Measurements from ENCODE around the gene DALRD3.
"Not testable (repeated sequence)": the region's sequence is repeated elsewhere in the genome, so short reads cannot be mapped to it uniquely, and the experiment has no call there.

The DALRD3 gene

DNA sequence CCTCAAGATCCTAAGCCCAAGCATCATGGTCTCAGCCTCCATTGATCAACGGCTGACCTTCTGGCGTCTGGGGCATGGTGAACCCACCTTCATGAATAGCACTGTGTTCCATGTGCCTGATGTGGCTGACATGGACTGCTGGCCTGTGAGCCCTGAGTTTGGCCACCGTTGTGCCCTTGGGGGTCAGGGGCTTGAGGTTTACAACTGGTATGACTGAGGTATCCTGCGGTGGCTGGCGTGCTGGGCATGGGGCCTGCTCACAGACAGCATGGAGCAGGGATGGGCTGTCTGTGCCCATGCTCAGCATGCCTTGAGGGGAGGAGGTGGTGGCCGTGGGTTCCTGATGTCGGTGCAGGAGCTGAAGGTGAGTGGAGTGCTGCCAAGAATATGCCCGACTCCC is 3.3 kb downstream of the DALRD3 start:
- H3K27me3 Mint-ChIP-seq: no peaks in the 10 kb centered on the region
- peak overlapping the region; percentile 40 for H3K27ac Mint-ChIP-seq
- no peaks in the 10 kb centered on the region for H3K9me3 Mint-ChIP-seq
- ATAC-seq: no peak
- peaks cover 62% of the 10 kb centered on the region for H3K4me1 Mint-ChIP-seq
- H3K4me3 Mint-ChIP-seq: no peak overlapping the region
- H3K36me3 Mint-ChIP-seq: peaks cover 36% of the 10 kb centered on the region

DNA sequence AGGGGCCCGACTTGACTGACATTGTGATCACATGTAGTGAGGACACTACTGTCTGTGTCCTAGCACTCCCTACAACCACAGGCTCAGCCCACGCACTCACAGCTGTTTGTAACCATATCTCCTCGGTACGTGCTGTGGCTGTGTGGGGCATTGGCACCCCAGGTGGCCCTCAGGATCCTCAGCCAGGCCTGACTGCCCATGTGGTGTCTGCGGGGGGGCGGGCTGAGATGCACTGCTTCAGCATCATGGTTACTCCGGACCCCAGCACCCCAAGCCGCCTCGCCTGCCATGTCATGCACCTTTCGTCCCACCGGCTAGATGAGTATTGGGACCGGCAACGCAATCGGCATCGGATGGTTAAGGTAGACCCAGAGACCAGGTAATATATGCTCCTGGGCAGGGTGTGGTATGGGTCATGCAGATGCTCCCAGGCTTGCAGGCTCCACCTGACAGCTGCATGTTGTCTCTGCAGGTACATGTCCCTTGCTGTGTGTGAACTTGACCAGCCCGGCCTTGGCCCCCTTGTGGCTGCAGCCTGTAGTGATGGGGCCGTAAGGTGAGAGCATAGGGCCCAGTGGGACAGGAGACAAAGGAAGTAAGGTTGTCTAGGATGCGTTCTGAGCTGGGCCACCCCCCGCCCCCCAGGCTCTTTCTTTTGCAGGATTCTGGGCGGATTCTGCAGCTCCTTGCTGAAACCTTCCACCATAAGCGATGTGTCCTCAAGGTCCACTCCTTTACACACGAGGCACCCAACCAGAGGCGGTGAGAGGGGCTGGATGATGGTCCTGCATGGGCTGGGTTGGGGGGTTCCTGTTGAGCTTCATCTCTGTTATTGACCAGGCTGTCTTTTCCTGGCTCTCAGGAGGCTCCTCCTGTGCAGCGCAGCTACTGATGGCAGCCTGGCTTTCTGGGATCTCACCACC is 4.4 kb downstream of the DALRD3 start:
- Mint-ChIP-seq H3K36me3 (peaks cover 41% of the 10 kb centered on the region), H3K4me3 (no peak overlapping the region), H3K27ac (no peak overlapping the region), H3K27me3 (no peaks in the 10 kb centered on the region), H3K4me1 (peaks cover 62% of the 10 kb centered on the region), H3K9me3 (no peaks in the 10 kb centered on the region)
- ATAC-seq: peak; percentile 61

DNA sequence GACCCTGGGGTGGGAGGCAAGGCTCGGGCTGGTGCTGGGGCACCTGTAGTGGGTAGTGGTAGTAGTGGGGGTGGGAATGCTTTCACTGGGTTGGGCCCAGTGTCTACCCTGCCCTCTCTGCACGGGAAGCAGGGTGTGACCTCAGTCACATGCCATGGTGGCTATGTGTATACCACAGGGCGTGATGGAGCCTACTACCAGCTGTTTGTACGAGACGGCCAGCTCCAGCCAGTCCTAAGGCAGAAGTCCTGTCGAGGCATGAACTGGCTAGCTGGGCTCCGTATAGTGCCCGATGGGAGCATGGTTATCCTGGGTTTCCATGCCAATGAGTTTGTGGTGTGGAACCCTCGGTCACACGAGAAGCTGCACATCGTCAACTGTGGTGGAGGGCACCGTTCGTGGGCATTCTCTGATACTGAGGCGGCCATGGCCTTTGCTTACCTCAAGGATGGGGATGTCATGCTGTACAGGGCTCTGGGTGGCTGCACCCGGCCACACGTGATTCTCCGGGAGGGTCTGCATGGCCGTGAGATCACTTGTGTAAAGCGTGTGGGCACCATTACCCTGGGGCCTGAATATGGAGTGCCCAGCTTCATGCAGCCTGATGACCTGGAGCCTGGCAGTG is 5.2 kb downstream of the DALRD3 start:
- H3K4me3 Mint-ChIP-seq: no peak overlapping the region
- peaks cover 65% of the 10 kb centered on the region for H3K4me1 Mint-ChIP-seq
- no peaks in the 10 kb centered on the region for H3K27me3 Mint-ChIP-seq
- no peak for ATAC-seq
- peaks cover 49% of the 10 kb centered on the region for H3K36me3 Mint-ChIP-seq
- no peaks in the 10 kb centered on the region for H3K9me3 Mint-ChIP-seq
- no peak overlapping the region for H3K27ac Mint-ChIP-seq

- Mint-ChIP-seq H3K4me3 (no peak overlapping the region), H3K27me3 (no peaks in the 10 kb centered on the region), H3K36me3 (peaks cover 53% of the 10 kb centered on the region), H3K27ac (no peak overlapping the region), H3K9me3 (no peaks in the 10 kb centered on the region), H3K4me1 (peaks cover 68% of the 10 kb centered on the region)
- ATAC-seq: no peak
Measured at GRCh38 chr3:49012441-49013017, 5.9 kb downstream of the DALRD3 start.

- peaks cover 38% of the 10 kb centered on the region for H3K36me3 Mint-ChIP-seq
- H3K4me1 Mint-ChIP-seq: peaks cover 62% of the 10 kb centered on the region
- peak overlapping the region; percentile 21 for H3K4me3 Mint-ChIP-seq
- no peak overlapping the region for H3K27ac Mint-ChIP-seq
- no peaks in the 10 kb centered on the region for H3K27me3 Mint-ChIP-seq
- H3K9me3 Mint-ChIP-seq: no peaks in the 10 kb centered on the region
- ATAC-seq: no peak
Measured at GRCh38 chr3:49009396-49009795, 9.0 kb downstream of the DALRD3 start.

DNA sequence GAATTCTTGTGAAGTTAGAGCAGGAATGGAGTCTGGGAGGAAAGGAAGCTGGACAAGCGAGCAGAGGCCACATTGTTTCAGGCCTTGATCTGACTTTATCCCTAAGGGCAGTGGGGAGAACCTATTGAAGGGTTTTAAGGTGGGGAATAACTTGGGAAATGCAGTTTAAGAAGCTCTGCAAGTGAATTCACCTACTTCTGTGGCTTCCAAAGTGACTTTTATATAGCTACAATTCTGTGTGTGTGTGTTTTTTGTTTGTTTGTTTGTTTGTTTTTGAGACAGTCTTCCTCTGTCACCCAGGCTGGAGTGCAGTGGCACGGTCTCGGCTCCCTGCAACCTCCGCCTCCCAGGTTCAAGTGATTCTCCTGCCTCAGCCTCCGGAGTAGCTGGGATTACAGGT is 9.8 kb downstream of the DALRD3 start:
- not testable (repeated sequence) for H3K9me3 Mint-ChIP-seq, ATAC-seq, H3K27me3 Mint-ChIP-seq
- peak overlapping the region; percentile 99 for H3K4me3 Mint-ChIP-seq
- H3K4me1 Mint-ChIP-seq: peaks cover 55% of the 10 kb centered on the region
- peaks cover 34% of the 10 kb centered on the region for H3K36me3 Mint-ChIP-seq
- peak overlapping the region; percentile 98 for H3K27ac Mint-ChIP-seq

- Mint-ChIP-seq H3K9me3 (no peaks in the 10 kb centered on the region), H3K27ac (peak overlapping the region; percentile 98), H3K4me3 (peak overlapping the region; percentile 99), H3K36me3 (peaks cover 28% of the 10 kb centered on the region), H3K27me3 (no peaks in the 10 kb centered on the region), H3K4me1 (peaks cover 49% of the 10 kb centered on the region)
- ATAC-seq: peak; percentile 81
Measured at GRCh38 chr3:49007771-49008528, 10.4 kb downstream of the DALRD3 start.

GRCh38 chr3:49007068-49007770 is 11.2 kb downstream of the DALRD3 start, which contains the start of gene WDR6:
TSS of gene WDR6 (plus strand) at chr3:49007391. CDS start at chr3:49007432, 41 bp downstream.
- peak; percentile 96 for ATAC-seq
- Mint-ChIP-seq H3K27ac (peak within 1 kb of the TSS; percentile 98), H3K27me3 (no peaks in the 10 kb centered on the region), H3K9me3 (no peaks in the 10 kb centered on the region), H3K4me1 (peaks cover 47% of the 10 kb centered on the region), H3K36me3 (peaks cover 28% of the 10 kb centered on the region), H3K4me3 (peak within 1 kb of the TSS; percentile 99)

DNA sequence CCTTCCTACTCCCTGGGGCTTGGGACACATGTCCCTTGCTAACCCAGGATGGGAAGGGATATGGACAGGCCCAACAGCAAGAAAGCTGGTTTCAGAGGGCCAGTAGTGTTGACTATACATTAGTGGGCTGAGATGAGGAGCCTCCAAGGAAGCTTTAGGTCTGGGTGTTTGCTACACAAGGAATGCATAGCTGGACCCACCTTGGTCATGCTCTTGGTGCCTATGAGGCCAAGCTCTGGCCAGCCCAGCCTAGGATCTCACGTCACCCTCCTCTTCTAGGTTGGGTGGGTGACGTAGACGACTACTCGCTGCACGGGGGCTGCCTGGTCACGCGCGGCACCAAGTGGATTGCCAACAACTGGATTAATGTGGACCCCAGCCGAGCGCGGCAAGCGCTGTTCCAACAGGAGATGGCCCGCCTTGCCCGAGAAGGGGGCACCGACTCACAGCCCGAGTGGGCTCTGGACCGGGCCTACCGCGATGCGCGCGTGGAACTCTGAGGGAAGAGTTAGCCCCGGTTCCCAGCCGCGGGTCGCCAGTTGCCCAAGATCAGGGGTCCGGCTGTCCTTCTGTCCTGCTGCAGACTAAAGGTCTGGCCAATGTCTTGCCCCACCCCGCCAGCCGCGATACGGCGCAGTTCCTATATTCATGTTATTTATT is 11.8 kb downstream of the DALRD3 start:
- ATAC-seq: no peak
- Mint-ChIP-seq H3K4me3 (peak overlapping the region; percentile 99), H3K36me3 (peaks cover 25% of the 10 kb centered on the region), H3K4me1 (peaks cover 41% of the 10 kb centered on the region), H3K27ac (peak overlapping the region; percentile 98), H3K27me3 (no peaks in the 10 kb centered on the region), H3K9me3 (no peaks in the 10 kb centered on the region)

DNA sequence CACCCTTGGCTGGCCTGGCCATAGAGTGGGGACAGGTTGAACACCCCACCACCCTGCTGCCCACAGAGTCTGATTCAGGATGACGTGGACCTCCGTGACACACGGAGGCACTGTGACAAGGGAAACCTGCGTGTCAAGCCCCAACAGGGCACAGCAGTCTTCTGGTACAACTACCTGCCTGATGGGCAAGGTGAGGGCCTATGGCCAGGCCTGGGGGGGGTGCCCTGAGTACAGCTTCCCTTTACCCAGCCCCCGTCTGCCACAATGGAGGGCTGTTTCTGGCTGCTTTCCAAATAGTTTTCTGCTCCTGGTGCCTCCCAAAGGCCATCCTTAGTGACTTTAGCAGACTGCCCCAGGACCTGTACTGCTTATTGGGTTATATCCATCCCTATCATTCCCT is 12.4 kb downstream of the DALRD3 start:
- Mint-ChIP-seq H3K4me1 (peaks cover 38% of the 10 kb centered on the region), H3K27ac (peak overlapping the region; percentile 98), H3K9me3 (no peaks in the 10 kb centered on the region), H3K27me3 (no peaks in the 10 kb centered on the region), H3K36me3 (peaks cover 23% of the 10 kb centered on the region), H3K4me3 (peak overlapping the region; percentile 99)
- ATAC-seq: no peak

DNA sequence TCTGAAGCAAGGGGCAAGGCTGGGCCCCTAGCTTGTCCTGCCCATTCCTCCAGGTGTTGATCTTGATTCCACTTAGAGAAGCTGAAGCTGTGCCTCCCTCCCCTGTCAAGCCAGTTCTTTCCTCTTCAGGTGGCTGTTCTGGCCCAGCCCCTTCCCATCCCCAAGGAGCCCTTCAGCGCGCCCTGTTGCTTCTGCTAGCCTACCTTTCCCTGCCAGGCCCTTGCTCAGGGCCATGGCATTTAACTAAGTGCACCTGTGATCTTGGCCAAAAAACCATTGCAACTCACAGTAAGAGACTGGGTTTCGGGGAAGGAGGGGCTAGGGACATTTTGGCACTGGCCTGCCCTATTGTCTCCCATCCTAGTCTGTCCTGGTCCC is 13.1 kb downstream of the DALRD3 start:
- Mint-ChIP-seq H3K9me3 (no peaks in the 10 kb centered on the region), H3K27me3 (no peaks in the 10 kb centered on the region), H3K27ac (no peak overlapping the region), H3K4me3 (no peak overlapping the region), H3K4me1 (peaks cover 38% of the 10 kb centered on the region), H3K36me3 (peaks cover 23% of the 10 kb centered on the region)
- ATAC-seq: no peak

DNA sequence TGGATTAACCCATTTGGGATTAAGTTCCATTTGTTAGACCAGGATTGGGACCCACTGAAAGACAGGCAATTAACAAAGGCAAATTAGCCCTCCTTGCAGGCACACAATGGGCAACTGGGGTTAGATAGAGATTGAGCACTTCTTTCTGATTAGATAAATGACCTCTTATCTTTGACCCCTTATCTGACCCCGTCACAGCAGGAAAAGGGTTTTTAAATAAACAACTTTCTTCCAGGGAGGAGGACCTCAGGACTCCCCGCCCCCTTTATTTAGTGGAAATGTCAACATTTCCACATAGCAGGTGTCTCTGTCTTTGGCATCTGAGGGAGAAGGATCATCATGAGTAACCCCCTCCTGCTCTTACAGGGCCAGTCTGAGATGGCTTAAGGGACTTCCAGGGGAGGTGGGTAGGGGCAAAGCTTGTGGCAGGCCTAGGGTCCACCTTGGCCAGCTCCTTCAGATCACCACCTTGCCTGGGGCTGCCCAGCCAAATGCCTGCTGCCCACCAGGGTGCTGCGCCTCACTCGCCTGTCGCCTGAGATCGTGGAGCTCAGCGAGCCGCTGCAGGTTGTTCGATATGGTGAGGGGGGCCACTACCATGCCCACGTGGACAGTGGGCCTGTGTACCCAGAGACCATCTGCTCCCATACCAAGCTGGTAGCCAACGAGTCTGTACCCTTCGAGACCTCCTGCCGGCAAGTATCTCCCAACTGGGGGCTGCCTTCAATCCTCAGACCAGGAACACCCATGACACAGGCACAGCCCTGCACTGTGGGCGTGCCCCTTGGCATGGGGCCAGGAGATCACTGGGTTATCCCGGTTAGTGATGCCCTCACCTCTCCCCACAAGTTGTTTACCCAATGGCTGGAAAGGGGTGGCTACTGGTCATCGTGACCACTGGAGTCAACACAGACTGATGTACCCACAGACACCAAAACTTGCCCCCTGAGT is 13.8 kb downstream of the DALRD3 start:
- H3K36me3 Mint-ChIP-seq: peaks cover 23% of the 10 kb centered on the region
- H3K4me1 Mint-ChIP-seq: peaks cover 34% of the 10 kb centered on the region
- H3K9me3 Mint-ChIP-seq: no peaks in the 10 kb centered on the region
- no peaks in the 10 kb centered on the region for H3K27me3 Mint-ChIP-seq
- no peak overlapping the region for H3K27ac Mint-ChIP-seq
- ATAC-seq: no peak
- no peak overlapping the region for H3K4me3 Mint-ChIP-seq

GRCh38 chr3:49001155-49001554 is 17.2 kb downstream of the DALRD3 start:
- H3K4me3 Mint-ChIP-seq: no peak overlapping the region
- ATAC-seq: no peak
- H3K4me1 Mint-ChIP-seq: peaks cover under 1% of the 10 kb centered on the region
- H3K27ac Mint-ChIP-seq: no peak overlapping the region
- H3K27me3 Mint-ChIP-seq: no peaks in the 10 kb centered on the region
- no peaks in the 10 kb centered on the region for H3K9me3 Mint-ChIP-seq
- peaks cover 6% of the 10 kb centered on the region for H3K36me3 Mint-ChIP-seq

All from stimulated activated memory B cell treated with anti-CD40 and anti-IgM and Interleukin-4, amounts not matched to agents 10 μg/mL and 1 μg/mL and 100 μg/mL, for 72 hours (primary cell).